Astrocyte (in vitro differentiated cells and primary cell): ENCODE results near the gene WIF1.

Experiments
- CTCF ChIP-seq: IDR thresholded peaks from 2 replicates; pipeline ENCODE4 v1.5.1; 2011; ENCODE audit warnings: low read depth, mild to moderate bottlenecking, inconsistent platforms, low read length, moderate library complexity; ENCODE audit not compliant: insufficient read depth
- EZH2 ChIP-seq: IDR thresholded peaks from 2 replicates; pipeline ENCODE4 v1.6.1; 2012; ENCODE audit warnings: mild to moderate bottlenecking, low read length, inconsistent platforms; ENCODE audit not compliant: insufficient read depth

- TF ChIP-seq CTCF (no peak), EZH2 (no peak)
These were observed 4.1 kb upstream of the WIF1 start for GRCh38 chr12:65125247-65125646.
